ENCODE data around the gene OGFOD3.

DNA sequence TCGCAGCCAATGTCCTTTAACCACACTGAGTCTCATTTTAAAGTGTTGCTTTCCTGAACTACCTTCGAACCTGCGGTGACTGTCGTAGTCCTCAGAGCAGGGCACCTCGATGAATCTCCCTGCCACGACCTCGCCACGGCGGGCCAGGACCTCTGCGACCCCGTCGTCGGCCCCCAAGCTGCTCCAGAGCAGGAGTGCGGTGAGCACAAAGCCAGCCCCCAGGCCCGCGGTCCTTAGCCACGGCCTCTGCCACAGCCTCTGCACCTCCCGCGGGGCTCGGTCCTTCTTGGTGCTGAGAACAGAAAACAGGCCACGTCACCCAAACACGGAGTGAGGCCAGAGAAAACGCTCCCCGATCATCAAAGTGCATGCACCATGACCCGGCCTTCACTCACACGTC lies 3.0 kb downstream of the OGFOD3 start:
- TF ChIP-seq, protein P1, sequence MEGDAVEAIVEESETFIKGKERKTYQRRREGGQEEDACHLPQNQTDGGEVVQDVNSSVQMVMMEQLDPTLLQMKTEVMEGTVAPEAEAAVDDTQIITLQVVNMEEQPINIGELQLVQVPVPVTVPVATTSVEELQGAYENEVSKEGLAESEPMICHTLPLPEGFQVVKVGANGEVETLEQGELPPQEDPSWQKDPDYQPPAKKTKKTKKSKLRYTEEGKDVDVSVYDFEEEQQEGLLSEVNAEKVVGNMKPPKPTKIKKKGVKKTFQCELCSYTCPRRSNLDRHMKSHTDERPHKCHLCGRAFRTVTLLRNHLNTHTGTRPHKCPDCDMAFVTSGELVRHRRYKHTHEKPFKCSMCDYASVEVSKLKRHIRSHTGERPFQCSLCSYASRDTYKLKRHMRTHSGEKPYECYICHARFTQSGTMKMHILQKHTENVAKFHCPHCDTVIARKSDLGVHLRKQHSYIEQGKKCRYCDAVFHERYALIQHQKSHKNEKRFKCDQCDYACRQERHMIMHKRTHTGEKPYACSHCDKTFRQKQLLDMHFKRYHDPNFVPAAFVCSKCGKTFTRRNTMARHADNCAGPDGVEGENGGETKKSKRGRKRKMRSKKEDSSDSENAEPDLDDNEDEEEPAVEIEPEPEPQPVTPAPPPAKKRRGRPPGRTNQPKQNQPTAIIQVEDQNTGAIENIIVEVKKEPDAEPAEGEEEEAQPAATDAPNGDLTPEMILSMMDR (IDR thresholded peaks at IDR 0.05; ENCODE audit: insufficient read depth, low read length, poor library complexity, severe bottlenecking) = no peak
- no peak for TF ChIP-seq EZH2phosphoT487 (conservative IDR thresholded peaks at IDR 0.05; ENCODE audit: low read length)

All from SU-DHL-6 (cell line).